K562 (cell line): ENCODE measurements around the gene DIPK1A. TPM values are rescaled to one million over a fixed set of nuclear protein-coding genes. Genes with fewer than 3 reads are reported as not detected.

Source experiments
- CREB5 ChIP-seq: fragments of 250-450 bp; sonication (Bioruptor Pico); IDR thresholded peaks from 2 replicates; pipeline ENCODE4 v1.5.0; 2020; ENCODE audit warnings: mild to moderate bottlenecking
- DLX4 ChIP-seq: fragments of 250-450 bp; sonication (Bioruptor Pico); IDR thresholded peaks from 2 replicates; pipeline ENCODE4 v1.6.1; 2021; ENCODE audit warnings: mild to moderate bottlenecking
- ESRRA ChIP-seq: fragments of 450-650 bp; IDR thresholded peaks from 2 replicates; pipeline ENCODE4 v1.6.1; 2014; ENCODE audit warnings: low read depth, mild to moderate bottlenecking, moderate library complexity, borderline replicate concordance
- FOXA1 ChIP-seq: fragments of 450-650 bp; IDR thresholded peaks from 2 replicates; pipeline ENCODE4 v1.6.1; 2016; ENCODE audit warnings: mild to moderate bottlenecking, borderline replicate concordance
- HEY1 ChIP-seq: fragments of 250-450 bp; sonication (Bioruptor Pico); IDR thresholded peaks from 2 replicates; pipeline ENCODE4 v1.5.0; 2020; ENCODE audit warnings: mild to moderate bottlenecking, moderate library complexity, borderline replicate concordance
- RNF219 ChIP-seq: fragments of 250-450 bp; sonication (Bioruptor Pico); IDR thresholded peaks from 2 replicates; pipeline ENCODE4 v1.5.0; 2022; ENCODE audit warnings: mild to moderate bottlenecking
- SIX5 ChIP-seq, 2 experiments: IDR thresholded peaks; 2 replicates each; pipeline ENCODE4 v1.6.1; 2011; ENCODE audit warnings: low read length in 2 of 2, borderline replicate concordance in 1 of 2, low read depth in 1 of 2, mild to moderate bottlenecking in 1 of 2, moderate library complexity in 1 of 2; ENCODE audit not compliant: insufficient read depth in 1 of 2
- SMAD3 ChIP-seq: fragments of 450-650 bp; formaldehyde crosslinking; conservative IDR thresholded peaks from 2 replicates; pipeline ENCODE4 v1.4.0; 2020; ENCODE audit warnings: mild to moderate bottlenecking
- SMC3 ChIP-seq: conservative IDR thresholded peaks from 2 replicates; pipeline ENCODE4 v1.6.1; 2011; ENCODE audit warnings: low read depth, low read length, improper control_type of control experiment; ENCODE audit not compliant: insufficient read depth
- SREBF1 ChIP-seq: fragments of 150-350 bp; IDR thresholded peaks from 2 replicates; pipeline ENCODE4 v1.6.1; 2014; ENCODE audit warnings: antibody characterized with exemption, low read depth, low read length, borderline replicate concordance
- SRSF3 ChIP-seq: fragments of 200-400 bp; formaldehyde crosslinking; IDR thresholded peaks from 2 replicates; pipeline ENCODE4 v1.6.1; 2016; ENCODE audit warnings: mild to moderate bottlenecking, low read length, moderate library complexity; ENCODE audit not compliant: insufficient read depth
- TFAP4 ChIP-seq: sonication (generic); formaldehyde crosslinking; IDR thresholded peaks from 2 replicates; pipeline ENCODE4 v1.8.0; 2022; ENCODE audit warnings: missing genetic modification reagents, mild to moderate bottlenecking, moderate library complexity, borderline replicate concordance
- XRCC3 ChIP-seq: fragments of 450-650 bp; IDR thresholded peaks from 2 replicates; pipeline ENCODE4 v1.6.1; 2017; ENCODE audit warnings: mild to moderate bottlenecking, moderate library complexity
- ZNF143 ChIP-seq: sonication (generic); formaldehyde crosslinking; IDR thresholded peaks from 2 replicates; pipeline ENCODE4 v1.9.0; 2022; ENCODE audit warnings: mild to moderate bottlenecking, missing genetic modification reagents
- ZNF316 ChIP-seq: fragments of 450-650 bp; IDR thresholded peaks from 2 replicates; pipeline ENCODE4 v1.6.1; 2016
- ZNF444 ChIP-seq: fragments of 250-450 bp; sonication (Bioruptor Pico); IDR thresholded peaks from 2 replicates; pipeline ENCODE4 v1.4.0; 2020; ENCODE audit warnings: mild to moderate bottlenecking, moderate library complexity
- ZNF609 ChIP-seq: sonication (generic); formaldehyde crosslinking; IDR thresholded peaks from 2 replicates; pipeline ENCODE4 v1.8.1; 2023; ENCODE audit warnings: missing genetic modification reagents, mild to moderate bottlenecking, borderline replicate concordance
- polyA plus RNA-seq, 8 experiments: library from polyadenylated mRNA; depleted of rRNA in 4 of 8; stranded (reverse) in 5 of 8; unstranded in 3 of 8; fragments of >200 nt; fragmentation: Nextera tagmentation in 2 of 8; fragmentation: Illumina TruSeq in 1 of 8; extraction: Ambion mirVana in 2 of 8; extraction: Trizol in 1 of 8; gene quantifications; 2 replicates each; pipeline versions ENCODE4 v1.2.1 to v1.2.3, GENCODE V29; 2011 to 2014; ENCODE audit warnings: inconsistent platforms in 1 of 8, missing spikeins in 1 of 8
- total RNA-seq, 7 experiments: library from RNA; depleted of rRNA in 6 of 7; stranded (reverse); fragments of >200 nt in 6 of 7; fragmentation: Illumina TruSeq in 2 of 7; extraction: Trizol in 2 of 7; gene quantifications; 2 replicates each; pipeline versions ENCODE4 v1.2.1 to v1.2.3, GENCODE V29; 2011 to 2021; ENCODE audit warnings: low replicate concordance in 1 of 7

The DIPK1A gene
- total and polyA plus RNA-seq, 9 of the 15 experiments (the other 6 are each of a cell fraction or from before 2014, with no cell fraction given) = 0.54 to 2.5 (median 1.3) TPM

- peak; percentile 92 for TF ChIP-seq ZNF609
- TF ChIP-seq SRSF3 = no peak
- TF ChIP-seq TFAP4 (CRISPR knock-in tag) = peak; percentile 89
- TF ChIP-seq SMAD3 (CRISPR knock-in tag) = 0 out of 2 replicates have a peak, but pooled peaks have one; percentile 44
- TF ChIP-seq DLX4 (CRISPR knock-in tag) = no peak
- no peak for TF ChIP-seq CREB5 (CRISPR knock-in tag)
- TF ChIP-seq RNF219 (CRISPR knock-in tag) = no peak
- no peak; the same call in 1 of the 2 replicates for TF ChIP-seq ZNF143 (CRISPR knock-in tag)
- no peak for TF ChIP-seq ZNF444 (CRISPR knock-in tag)
- TF ChIP-seq HEY1 (CRISPR knock-in tag) = no peak
- peak; percentile 71 for TF ChIP-seq ESRRA
- no peak for TF ChIP-seq SIX5 (IDR thresholded peaks at IDR 0.05; ENCODE audit: borderline replicate concordance in 1 of 2, insufficient read depth in 1 of 2, low read depth in 1 of 2, low read length in 2 of 2)
- TF ChIP-seq ZNF316 = peak; percentile 47
- peak; percentile 47; the same call in 1 of the 2 replicates for TF ChIP-seq SMC3
- no peak for TF ChIP-seq SREBF1
- TF ChIP-seq FOXA1 = no peak
- TF ChIP-seq XRCC3 = no peak
These were observed 129.3 kb downstream of the DIPK1A start, which contains the start of gene RPL5 (continued) for GRCh38 chr1:92831762-92832536.
